A549 (cell line): ENCODE results near the gene PTPN5. TPM values are rescaled to one million over a fixed set of nuclear protein-coding genes. Genes with fewer than 3 reads are reported as not detected.
A peak's percentile ranks its signal among the peaks of the same experiment; 100 is the strongest.

Source experiments
- ATAC-seq, 2 experiments: fragments of 200-7000 bp in 1 of 2; fragments of >200 bp in 1 of 2; cut with Nextera tagmentation in 1 of 2; cut with Tn5 transposase in 1 of 2; 3 replicates each; pipeline versions ENCODE4 v1.8.0 to v1.9.1; 2018 to 2020; ENCODE audit warnings: mild to moderate bottlenecking in 1 of 2, moderate library complexity in 1 of 2
- CTCF ChIA-PET: fragments of 300-600 bp; sonication (Branson Sonifier 250); formaldehyde crosslinking; extraction: SDS; loops from one replicate; lab custom pipeline; 2021; ENCODE audit warnings: antibody characterized with exemption, inconsistent platforms; lab: Yijun Ruan, JAX
- POLR2A ChIA-PET: fragments of 350-600 bp; formaldehyde crosslinking; extraction: SDS; loops from one replicate; lab custom pipeline; 2021; ENCODE audit warnings: antibody characterized with exemption, inconsistent platforms; lab: Yijun Ruan, JAX
- DNase-seq, 2 experiments: peaks; one replicate each; pipeline versions ENCODE4 v3.0.0 to v3.0.0-alpha.2; 2011 to 2016; ENCODE audit warnings: low read depth in 1 of 2, low spot score in 1 of 2
- FAIRE-seq: peaks from 2 replicates; lab custom pipeline; 2011; peaks lifted over from hg19 to GRCh38; lab: Jason Lieb, UNC
- H3K27ac ChIP-seq, 2 experiments: fragments of >200 bp; sonication (Bioruptor Twin); formaldehyde crosslinking; 3 replicates each; pipeline ENCODE4 v1.5.1; 2016 to 2017
- H3K4me1 ChIP-seq: fragments of >200 bp; sonication (Bioruptor Twin); formaldehyde crosslinking; 3 replicates; pipeline ENCODE4 v1.6.1; 2016
- H3K4me2 ChIP-seq: fragments of >200 bp; sonication (Bioruptor Twin); formaldehyde crosslinking; 3 replicates; pipeline ENCODE4 v1.6.1; 2016
- H3K4me3 ChIP-seq: fragments of >200 bp; sonication (Bioruptor Twin); formaldehyde crosslinking; 3 replicates; pipeline ENCODE4 v1.5.1; 2016
- H3K9me3 ChIP-seq: fragments of >200 bp; sonication (Bioruptor Twin); formaldehyde crosslinking; 3 replicates; pipeline ENCODE4 v1.6.1; 2016
- CHD2 ChIP-seq: fragments of 150-350 bp; IDR thresholded peaks from 2 replicates; pipeline ENCODE4 v1.6.1; 2014; ENCODE audit warnings: low read length; ENCODE audit not compliant: partially characterized antibody
- CHD4 ChIP-seq: fragments of 200-600 bp; sonication (generic); IDR thresholded peaks from 2 replicates; pipeline ENCODE4 v1.6.1; 2016; ENCODE audit warnings: antibody characterized with exemption, mild to moderate bottlenecking, borderline replicate concordance
- FOXS1 ChIP-seq: fragments of 250-450 bp; sonication (Bioruptor Pico); IDR thresholded peaks from 2 replicates; pipeline ENCODE4 v1.5.0; 2020; ENCODE audit warnings: mild to moderate bottlenecking, moderate library complexity
- GATA3 ChIP-seq: IDR thresholded peaks from 2 replicates; pipeline ENCODE4 v1.6.1; 2012; ENCODE audit warnings: borderline replicate concordance
- KDM1A ChIP-seq: fragments of 200-600 bp; sonication (generic); IDR thresholded peaks from 2 replicates; pipeline ENCODE4 v1.6.1; 2016; ENCODE audit warnings: low read depth, mild to moderate bottlenecking
- KDM5A ChIP-seq: fragments of 200-600 bp; sonication (generic); IDR thresholded peaks from 2 replicates; pipeline ENCODE4 v1.6.1; 2016; ENCODE audit warnings: antibody characterized with exemption, mild to moderate bottlenecking
- POLR2A ChIP-seq: IDR thresholded peaks from 2 replicates; pipeline ENCODE4 v1.6.1; 2012; ENCODE audit warnings: mild to moderate bottlenecking, low read length
- POLR2AphosphoS2 ChIP-seq: conservative IDR thresholded peaks from 2 replicates; pipeline ENCODE4 v1.6.1; 2012; ENCODE audit warnings: low read length, improper control_type of control experiment, inconsistent platforms
- ZC3H11A ChIP-seq: fragments of 450-650 bp; IDR thresholded peaks from 2 replicates; pipeline ENCODE4 v1.6.1; 2014; ENCODE audit warnings: antibody characterized with exemption, mild to moderate bottlenecking
- ZFP36 ChIP-seq: fragments of 450-650 bp; IDR thresholded peaks from 2 replicates; pipeline ENCODE4 v1.6.1; 2014; ENCODE audit warnings: borderline replicate concordance; ENCODE audit not compliant: partially characterized antibody
- WGBS: methylation state at CpG from one replicate; pipeline ENCODE4 v1.1.6; 2017; ENCODE audit errors: missing lambda C conversion rate; 5-methylcytosine and 5-hydroxymethylcytosine counted together
- polyA plus RNA-seq, 4 experiments: library from polyadenylated mRNA; depleted of rRNA in 3 of 4; stranded (reverse); fragments of >200 nt; fragmentation: RNase III in 1 of 4; extraction: RNeasy Plus Mini Kit Qiagen cat#74134 plus additional on column Dnase treatment in 1 of 4; gene quantifications; 2 replicates in 3 of 4; 3 replicates in 1 of 4; pipeline ENCODE4 v1.2.3, GENCODE V29; 2011 to 2017
- TF ChIP-seq, protein P1 (sequence below): fragments of 200-600 bp; sonication (generic); IDR thresholded peaks from 2 replicates; pipeline ENCODE4 v1.6.1; 2016; ENCODE audit warnings: antibody characterized with exemption, mild to moderate bottlenecking, moderate library complexity
- TF ChIP-seq, protein P2 (sequence below): fragments of >200 bp; sonication (Bioruptor Twin); formaldehyde crosslinking; IDR thresholded peaks from 3 replicates; pipeline ENCODE4 v1.6.1; 2016
- TF ChIP-seq, protein P3 (sequence below): fragments of 250-450 bp; sonication (Bioruptor Pico); IDR thresholded peaks from 2 replicates; pipeline ENCODE4 v1.5.0; 2020; ENCODE audit warnings: low read depth, mild to moderate bottlenecking, moderate library complexity

Gene PTPN5
- polyA plus RNA-seq, 2 of the 4 experiments (the other 2 are of a cell fraction), result 0.04 TPM; not detected in 1

DNA sequence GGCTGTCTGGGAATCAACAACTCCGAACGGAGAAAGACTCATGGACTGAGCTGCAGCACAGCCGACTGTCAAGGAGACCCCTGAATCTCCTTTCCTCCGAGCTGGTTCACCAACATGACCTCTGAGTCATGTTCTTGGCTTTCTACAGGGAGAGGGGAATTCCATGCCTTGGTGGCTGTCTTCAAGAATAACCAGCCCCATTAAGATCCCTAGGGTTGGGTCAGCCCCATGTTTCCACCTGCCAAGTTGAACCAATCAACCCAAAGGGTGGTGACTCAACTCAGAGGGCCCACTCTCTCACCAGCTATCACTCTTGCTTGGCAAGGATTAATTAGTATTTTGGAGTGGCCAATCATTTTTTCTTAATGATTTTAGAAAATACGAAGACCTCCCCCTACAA, 37.3 kb downstream of the PTPN5 start:
- ChIA-PET POLR2A (no interaction called here), CTCF (interaction anchor here (1.5 to 7.2 kb wide), 3 partner anchors 11 to 32 kb away, joined by 6 to 51 read pairs (median 9); no protein-coding TSS in a partner anchor)
- H3K9me3 ChIP-seq, result no peaks in the 10 kb centered on the region
- FAIRE-seq, result no peak
- H3K4me2 ChIP-seq, result no peak overlapping the region
- DNase-seq, result peak; percentile 23 to 29
- WGBS, result 41% methylated on average over 5 of the region's 5 CpGs
- TF ChIP-seq KDM5A, result no peak
- TF ChIP-seq ZFP36, result no peak
- TF ChIP-seq, protein P1, sequence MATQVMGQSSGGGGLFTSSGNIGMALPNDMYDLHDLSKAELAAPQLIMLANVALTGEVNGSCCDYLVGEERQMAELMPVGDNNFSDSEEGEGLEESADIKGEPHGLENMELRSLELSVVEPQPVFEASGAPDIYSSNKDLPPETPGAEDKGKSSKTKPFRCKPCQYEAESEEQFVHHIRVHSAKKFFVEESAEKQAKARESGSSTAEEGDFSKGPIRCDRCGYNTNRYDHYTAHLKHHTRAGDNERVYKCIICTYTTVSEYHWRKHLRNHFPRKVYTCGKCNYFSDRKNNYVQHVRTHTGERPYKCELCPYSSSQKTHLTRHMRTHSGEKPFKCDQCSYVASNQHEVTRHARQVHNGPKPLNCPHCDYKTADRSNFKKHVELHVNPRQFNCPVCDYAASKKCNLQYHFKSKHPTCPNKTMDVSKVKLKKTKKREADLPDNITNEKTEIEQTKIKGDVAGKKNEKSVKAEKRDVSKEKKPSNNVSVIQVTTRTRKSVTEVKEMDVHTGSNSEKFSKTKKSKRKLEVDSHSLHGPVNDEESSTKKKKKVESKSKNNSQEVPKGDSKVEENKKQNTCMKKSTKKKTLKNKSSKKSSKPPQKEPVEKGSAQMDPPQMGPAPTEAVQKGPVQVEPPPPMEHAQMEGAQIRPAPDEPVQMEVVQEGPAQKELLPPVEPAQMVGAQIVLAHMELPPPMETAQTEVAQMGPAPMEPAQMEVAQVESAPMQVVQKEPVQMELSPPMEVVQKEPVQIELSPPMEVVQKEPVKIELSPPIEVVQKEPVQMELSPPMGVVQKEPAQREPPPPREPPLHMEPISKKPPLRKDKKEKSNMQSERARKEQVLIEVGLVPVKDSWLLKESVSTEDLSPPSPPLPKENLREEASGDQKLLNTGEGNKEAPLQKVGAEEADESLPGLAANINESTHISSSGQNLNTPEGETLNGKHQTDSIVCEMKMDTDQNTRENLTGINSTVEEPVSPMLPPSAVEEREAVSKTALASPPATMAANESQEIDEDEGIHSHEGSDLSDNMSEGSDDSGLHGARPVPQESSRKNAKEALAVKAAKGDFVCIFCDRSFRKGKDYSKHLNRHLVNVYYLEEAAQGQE, result no peak
- TF ChIP-seq, protein P2, sequence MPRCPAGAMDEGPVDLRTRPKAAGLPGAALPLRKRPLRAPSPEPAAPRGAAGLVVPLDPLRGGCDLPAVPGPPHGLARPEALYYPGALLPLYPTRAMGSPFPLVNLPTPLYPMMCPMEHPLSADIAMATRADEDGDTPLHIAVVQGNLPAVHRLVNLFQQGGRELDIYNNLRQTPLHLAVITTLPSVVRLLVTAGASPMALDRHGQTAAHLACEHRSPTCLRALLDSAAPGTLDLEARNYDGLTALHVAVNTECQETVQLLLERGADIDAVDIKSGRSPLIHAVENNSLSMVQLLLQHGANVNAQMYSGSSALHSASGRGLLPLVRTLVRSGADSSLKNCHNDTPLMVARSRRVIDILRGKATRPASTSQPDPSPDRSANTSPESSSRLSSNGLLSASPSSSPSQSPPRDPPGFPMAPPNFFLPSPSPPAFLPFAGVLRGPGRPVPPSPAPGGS, result no peak
- TF ChIP-seq GATA3, result no peak
- H3K4me3 ChIP-seq, result no peak overlapping the region
- ATAC-seq, result peak in 1 of 2 experiments; percentile 48; a peak in 3 of 6 replicates
- H3K27ac ChIP-seq, result no peak overlapping the region
- H3K4me1 ChIP-seq, result peaks cover 14% of the 10 kb centered on the region; the same call in 2 of the 3 replicates

DNA sequence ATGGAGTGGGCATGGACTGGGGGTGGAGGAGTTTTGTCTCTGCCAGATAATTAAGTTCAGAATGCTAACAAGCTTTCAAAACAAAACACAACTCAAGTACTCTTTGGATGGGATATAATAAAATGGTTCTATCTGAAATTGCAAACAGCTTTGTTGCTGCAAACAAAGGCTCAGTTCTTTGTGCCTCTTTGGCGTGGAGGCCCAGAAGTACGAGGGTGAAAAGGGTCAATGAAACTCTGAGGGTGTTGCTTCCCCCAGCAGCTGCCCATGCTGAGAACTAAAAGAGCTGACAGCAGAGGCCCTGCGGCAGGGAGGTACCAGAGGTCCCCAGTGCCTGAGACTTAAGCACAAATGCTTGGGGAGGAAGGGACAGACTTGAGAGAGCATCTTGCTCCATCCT, 39.1 kb downstream of the PTPN5 start:
- CTCF ChIA-PET, result interaction anchor here (0.8 to 7.2 kb wide), 8 partner anchors 9 to 647 kb away, joined by 3 to 51 read pairs (median 3); partner anchors contain the start of gene SAAL1
- no peak for FAIRE-seq
- H3K9me3 ChIP-seq, result no peaks in the 10 kb centered on the region

DNA sequence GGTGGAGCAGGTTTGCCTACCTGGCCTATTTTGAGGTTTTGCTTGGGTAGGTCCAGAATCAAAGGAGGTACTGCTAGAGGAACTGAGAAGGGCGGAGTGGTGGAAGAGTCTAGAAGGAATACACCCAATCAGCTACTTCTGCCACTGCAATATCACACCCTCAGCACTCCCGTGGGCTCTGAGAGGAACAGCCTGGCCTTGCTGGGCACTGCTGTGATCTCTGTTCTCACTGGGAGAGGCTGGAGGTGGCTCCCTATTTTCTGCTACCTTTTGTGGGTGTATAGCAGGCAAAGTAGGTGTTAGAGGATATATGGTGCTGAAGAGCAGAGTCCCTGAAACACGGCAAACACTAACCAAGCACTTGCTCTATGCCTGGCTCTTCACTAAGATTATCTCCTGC, 40.7 kb downstream of the PTPN5 start:
- ATAC-seq (no peak), DNase-seq (no peak), FAIRE-seq (no peak)
- ChIA-PET POLR2A (no interaction called here), CTCF (interaction anchor here (0.9 to 7.2 kb wide), 5 partner anchors 12 to 645 kb away, joined by 3 to 51 read pairs (median 4); partner anchors contain the start of gene SAAL1)
- 85% methylated on average over 3 of the region's 3 CpGs for WGBS
- Histone ChIP-seq H3K27ac (no peak overlapping the region), H3K4me1 (peaks cover 15% of the 10 kb centered on the region; the same call in 2 of the 3 replicates), H3K4me2 (no peak overlapping the region), H3K9me3 (no peaks in the 10 kb centered on the region), H3K4me3 (no peak overlapping the region)
- TF ChIP-seq CHD4, result no peak
- TF ChIP-seq, protein P3, sequence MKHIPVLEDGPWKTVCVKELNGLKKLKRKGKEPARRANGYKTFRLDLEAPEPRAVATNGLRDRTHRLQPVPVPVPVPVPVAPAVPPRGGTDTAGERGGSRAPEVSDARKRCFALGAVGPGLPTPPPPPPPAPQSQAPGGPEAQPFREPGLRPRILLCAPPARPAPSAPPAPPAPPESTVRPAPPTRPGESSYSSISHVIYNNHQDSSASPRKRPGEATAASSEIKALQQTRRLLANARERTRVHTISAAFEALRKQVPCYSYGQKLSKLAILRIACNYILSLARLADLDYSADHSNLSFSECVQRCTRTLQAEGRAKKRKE (CRISPR knock-in tag), result no peak
- TF ChIP-seq, all 56 proteins: peak for 0

More for the DNA sequence above, 39.1 kb downstream of the PTPN5 start:
- DNase-seq, result no peak
- WGBS, result 52% methylated on average over 3 of the region's 3 CpGs
- H3K4me3 ChIP-seq, result no peak overlapping the region
- H3K4me1 ChIP-seq, result peaks cover 15% of the 10 kb centered on the region; the same call in 2 of the 3 replicates
- no peak overlapping the region for H3K4me2 ChIP-seq
- TF ChIP-seq CHD2 (no peak), POLR2A (no peak), ZFP36 (no peak), ZC3H11A (no peak), FOXS1 (CRISPR knock-in tag) (no peak), POLR2AphosphoS2 (no peak), KDM1A (no peak)
- TF ChIP-seq, protein P3 (CRISPR knock-in tag), result no peak
- TF ChIP-seq, all 56 proteins: peak for 0
- no peak for ATAC-seq
- H3K27ac ChIP-seq, result no peak overlapping the region
- POLR2A ChIA-PET, result no interaction called here
